Smooth muscle cell (in vitro differentiated cells): Measurements from ENCODE around the gene ABI3BP. TPM values are rescaled to one million over a fixed set of nuclear protein-coding genes. Genes with fewer than 3 reads are reported as not detected.

ENCODE experiments used
- DNase-seq: peaks from one replicate; lab custom pipeline; 2025; ENCODE audit not compliant: unreplicated experiment; lab: John Stamatoyannopoulos, UW
- H2AFZ ChIP-seq: fragments of 200-600 bp; sonication (generic); 2 replicates; pipeline ENCODE4 v1.6.0; 2016; ENCODE audit warnings: antibody characterized with exemption, low read depth, mild to moderate bottlenecking
- H3F3A ChIP-seq: fragments of 200-600 bp; sonication (generic); 2 replicates; pipeline ENCODE4 v1.6.0; 2017; ENCODE audit warnings: antibody characterized with exemption, low read depth
- H3K27ac ChIP-seq: fragments of 200-600 bp; sonication (generic); 2 replicates; pipeline ENCODE4 v1.5.1; 2016; ENCODE audit warnings: low read depth, mild to moderate bottlenecking
- H3K27me3 ChIP-seq: fragments of 200-600 bp; sonication (generic); 2 replicates; pipeline ENCODE4 v1.6.1; 2016; ENCODE audit warnings: low read depth, mild to moderate bottlenecking
- H3K36me3 ChIP-seq: fragments of 200-600 bp; sonication (generic); 2 replicates; pipeline ENCODE4 v1.5.1; 2016; ENCODE audit warnings: low read depth
- H3K4me1 ChIP-seq: fragments of 200-600 bp; sonication (generic); 2 replicates; pipeline ENCODE4 v1.5.1; 2016; ENCODE audit warnings: low read depth
- H3K4me2 ChIP-seq: fragments of 200-600 bp; sonication (generic); 2 replicates; pipeline ENCODE4 v1.6.0; 2016; ENCODE audit warnings: mild to moderate bottlenecking
- H3K4me3 ChIP-seq: fragments of 200-600 bp; sonication (generic); 2 replicates; pipeline ENCODE4 v1.5.1; 2016; ENCODE audit warnings: mild to moderate bottlenecking
- H3K79me2 ChIP-seq: fragments of 200-600 bp; sonication (generic); 2 replicates; pipeline ENCODE4 v1.6.0; 2016; ENCODE audit warnings: low read depth, mild to moderate bottlenecking
- H3K9ac ChIP-seq: fragments of 200-600 bp; sonication (generic); 2 replicates; pipeline ENCODE4 v1.6.0; 2016; ENCODE audit warnings: low read depth
- H3K9me3 ChIP-seq: fragments of 200-600 bp; sonication (generic); replicated peaks from 2 replicates; pipeline ENCODE4 v1.5.1; 2016; ENCODE audit warnings: low read depth
- H4K20me1 ChIP-seq: fragments of 200-600 bp; sonication (generic); 2 replicates; pipeline ENCODE4 v1.6.0; 2016; ENCODE audit warnings: low read depth
- CTCF ChIP-seq: fragments of 200-600 bp; sonication (generic); IDR thresholded peaks from 2 replicates; pipeline ENCODE4 v1.5.1; 2017; ENCODE audit warnings: borderline replicate concordance, mild to moderate bottlenecking, antibody characterized with exemption; ENCODE audit not compliant: insufficient read depth, poor library complexity, severe bottlenecking
- WGBS: methylation state at CpG from one replicate; pipeline ENCODE4 v1.1.7; 2016; ENCODE audit warnings: low lambda C conversion rate; 5-methylcytosine and 5-hydroxymethylcytosine counted together
- polyA plus RNA-seq: library from polyadenylated mRNA; unstranded; fragments of >200 nt; fragmentation: Nextera tagmentation; extraction: Ambion mirVana; gene quantifications from 2 replicates; pipeline ENCODE4 v1.2.1, GENCODE V29; 2016
- total RNA-seq: library from RNA; depleted of rRNA; stranded (reverse); fragments of >200 nt; gene quantifications from 2 replicates; pipeline ENCODE4 v1.2.3, GENCODE V29; 2014

ABI3BP gene
- total and polyA plus RNA-seq, 2 experiments from 2014 or later = 0.47 to 0.58 TPM

DNA sequence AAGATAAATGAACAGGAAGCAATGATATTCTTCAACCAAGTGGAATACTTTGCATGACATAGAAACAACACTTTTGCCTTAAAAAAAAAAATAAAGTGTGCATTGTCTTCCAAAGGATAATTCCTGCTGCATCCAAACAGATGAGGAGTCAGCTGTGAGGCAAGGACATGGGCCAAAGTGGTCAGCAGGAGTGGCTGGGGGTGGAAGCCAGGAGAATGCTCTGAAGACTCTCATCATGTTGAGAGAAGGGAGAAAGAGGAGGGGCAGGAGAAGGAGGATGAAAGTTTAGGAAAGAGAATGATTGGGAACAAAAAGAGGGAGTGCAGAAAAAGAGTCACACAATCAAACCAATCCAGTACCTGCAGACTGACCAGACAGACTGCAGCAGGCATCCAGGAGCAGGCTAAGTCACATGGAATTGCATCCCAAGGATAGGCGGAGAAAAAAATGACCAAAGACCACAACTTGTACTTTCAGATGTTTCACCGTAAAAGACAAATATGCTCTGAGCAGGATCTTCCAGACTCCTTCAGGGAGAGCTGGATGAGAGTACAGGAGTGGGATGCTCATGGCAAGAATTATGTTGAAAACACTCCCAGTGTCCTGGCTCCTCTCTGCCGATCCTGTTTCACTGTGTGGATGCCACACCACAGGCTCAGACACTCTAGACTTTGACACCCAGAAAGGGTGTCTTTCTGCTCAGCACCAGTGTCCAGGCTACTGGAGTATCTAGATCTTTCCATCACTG, 11.9 kb downstream of the ABI3BP start:
- Histone ChIP-seq H3K79me2 (no peaks in the 10 kb centered on the region), H4K20me1 (no peaks in the 10 kb centered on the region), H2AFZ (no peak overlapping the region), H3K27me3 (no peaks in the 10 kb centered on the region), H3K36me3 (no peaks in the 10 kb centered on the region), H3K4me2 (no peak overlapping the region), H3K4me3 (no peak overlapping the region), H3K9me3 (no peaks in the 10 kb centered on the region), H3K27ac (no peak overlapping the region), H3F3A (no peaks in the 10 kb centered on the region), H3K4me1 (no peaks in the 10 kb centered on the region), H3K9ac (no peak overlapping the region)
- no peak for TF ChIP-seq CTCF
- 95% methylated on average over 3 of the region's 3 CpGs for WGBS
- no peak for DNase-seq

GRCh38 chr3:100978011-100978659, 15.1 kb downstream of the ABI3BP start:
- no peaks in the 10 kb centered on the region for H3K4me1 ChIP-seq
- DNase-seq = no peak
- WGBS = 51% methylated on average over 1 of the region's 1 CpG

DNA sequence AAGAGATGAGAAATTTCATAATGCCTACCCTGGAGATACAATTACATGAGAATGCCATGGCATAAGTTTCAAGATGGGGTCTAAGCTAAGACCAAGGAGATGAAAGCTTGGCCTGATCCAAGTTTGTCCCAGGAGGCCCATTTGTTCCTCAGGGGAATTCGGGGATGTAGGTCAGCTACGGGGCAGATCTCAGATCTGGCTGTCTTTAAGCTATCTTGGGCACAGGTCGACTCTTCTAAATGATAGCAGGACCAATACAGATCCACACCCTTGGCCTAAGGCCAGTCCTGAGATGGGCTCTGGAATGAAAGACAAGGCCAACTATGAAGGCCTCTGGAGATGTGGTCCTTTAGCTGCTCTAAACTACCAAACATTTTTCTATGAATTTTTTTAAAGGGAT, 16.6 kb downstream of the ABI3BP start:
- H3K9ac ChIP-seq = no peak overlapping the region
- H3K27me3 ChIP-seq = no peaks in the 10 kb centered on the region
- no peaks in the 10 kb centered on the region for H3K36me3 ChIP-seq
- H3K4me3 ChIP-seq = no peak overlapping the region
- H3K79me2 ChIP-seq = no peaks in the 10 kb centered on the region
- no peaks in the 10 kb centered on the region for H3K9me3 ChIP-seq
- H3K4me1 ChIP-seq = no peaks in the 10 kb centered on the region
- no peak overlapping the region for H3K4me2 ChIP-seq
- H3K27ac ChIP-seq = no peak overlapping the region
- no peak for DNase-seq
- no peak for TF ChIP-seq CTCF
- no peaks in the 10 kb centered on the region for H4K20me1 ChIP-seq
- H2AFZ ChIP-seq = no peak overlapping the region
- H3F3A ChIP-seq = no peaks in the 10 kb centered on the region
- WGBS = 58% methylated on average over 3 of the region's 3 CpGs

More at GRCh38 chr3:100978011-100978659, 15.1 kb downstream of the ABI3BP start:
- H3K4me3 ChIP-seq = no peak overlapping the region
- H3K4me2 ChIP-seq = no peak overlapping the region
- H3K9me3 ChIP-seq = no peaks in the 10 kb centered on the region
- no peaks in the 10 kb centered on the region for H3K27me3 ChIP-seq
- H3K27ac ChIP-seq = no peak overlapping the region
- TF ChIP-seq CTCF = no peak
- no peaks in the 10 kb centered on the region for H4K20me1 ChIP-seq
- H3K79me2 ChIP-seq = no peaks in the 10 kb centered on the region
- no peak overlapping the region for H3K9ac ChIP-seq
- no peaks in the 10 kb centered on the region for H3F3A ChIP-seq
- H2AFZ ChIP-seq = no peak overlapping the region
- H3K36me3 ChIP-seq = no peaks in the 10 kb centered on the region
